GM18907 (cell line): ENCODE measurements around the gene P2RX2.

Source experiments
- ATAC-seq: cut with Tn5 transposase; IDR thresholded peaks from one replicate; pipeline ENCODE4 v1.9.1; 2021; ENCODE audit warnings: mild to moderate bottlenecking, moderate library complexity; ENCODE audit not compliant: unreplicated experiment

The P2RX2 gene

GRCh38 chr12:132602572-132603239 is 15.9 kb upstream of the P2RX2 start:
- ATAC-seq = no peak

- ATAC-seq = no peak
Observed at GRCh38 chr12:132603240-132604150, 15.1 kb upstream of the P2RX2 start.

- ATAC-seq = no peak
Observed at GRCh38 chr12:132604151-132604618, 14.4 kb upstream of the P2RX2 start.

- no peak for ATAC-seq
Observed at GRCh38 chr12:132604668-132605441, 13.7 kb upstream of the P2RX2 start.

GRCh38 chr12:132605892-132606291 is 12.7 kb upstream of the P2RX2 start:
- no peak for ATAC-seq

- no peak for ATAC-seq
Observed at GRCh38 chr12:132606466-132606865, 12.1 kb upstream of the P2RX2 start.

GRCh38 chr12:132606927-132607326 is 11.6 kb upstream of the P2RX2 start:
- no peak for ATAC-seq

GRCh38 chr12:132608231-132609171 is 10.1 kb upstream of the P2RX2 start:
- no peak for ATAC-seq

- no peak for ATAC-seq
Observed at GRCh38 chr12:132610051-132610759, 8.4 kb upstream of the P2RX2 start, which contains the start of gene LRCOL1. Gene LRCOL1, minus strand, starts transcription at chr12:132610582. Its CDS starts 4,331 bp downstream, at chr12:132606251.

- ATAC-seq = no peak
Observed at GRCh38 chr12:132610866-132611602, 7.5 kb upstream of the P2RX2 start.

GRCh38 chr12:132611620-132612019 is 7.0 kb upstream of the P2RX2 start:
- ATAC-seq = no peak

GRCh38 chr12:132614029-132614428 is 4.5 kb upstream of the P2RX2 start:
- no peak for ATAC-seq

GRCh38 chr12:132614861-132615578 is 3.6 kb upstream of the P2RX2 start:
- ATAC-seq = no peak

- ATAC-seq = no peak
Observed at GRCh38 chr12:132615579-132616038, 3.0 kb upstream of the P2RX2 start.

GRCh38 chr12:132617135-132617701 is 1.4 kb upstream of the P2RX2 start:
- no peak for ATAC-seq

- ATAC-seq = no peak
Observed at GRCh38 chr12:132617822-132618682, 524 bp upstream of the P2RX2 start.

GRCh38 chr12:132619071-132619385 is 452 bp downstream of the P2RX2 start:
- ATAC-seq = no peak
